ENCODE measurements around the gene THBS1.

THBS1 gene

GRCh38 chr15:39642011-39642640 is 61.2 kb downstream of the THBS1 start:
- Histone ChIP-seq H3K27me3 (replicated peaks; ENCODE audit: control insufficient read depth, insufficient read depth, low read length) (no peaks in the 10 kb centered on the region; the same call in none of the 2 replicates), H3K36me3 (ENCODE audit: control insufficient read depth, insufficient read depth, low read length) (no peaks in the 10 kb centered on the region), H3K4me3 (replicated peaks; ENCODE audit: low read depth, low read length) (no peak overlapping the region)
- TF ChIP-seq CTCF (IDR thresholded peaks at IDR 0.05; ENCODE audit: insufficient read depth, low read length, poor library complexity, severe bottlenecking) = no peak
- DNase-seq (ENCODE audit: extremely low read depth, insufficient read length) = no peak

GRCh38 chr15:39643727-39644126 is 62.8 kb downstream of the THBS1 start:
- Histone ChIP-seq H3K4me3 (replicated peaks; ENCODE audit: low read depth, low read length) (no peak overlapping the region), H3K27me3 (replicated peaks; ENCODE audit: control insufficient read depth, insufficient read depth, low read length) (no peaks in the 10 kb centered on the region; the same call in 1 of the 2 replicates), H3K36me3 (ENCODE audit: control insufficient read depth, insufficient read depth, low read length) (no peaks in the 10 kb centered on the region)
- DNase-seq (ENCODE audit: extremely low read depth, insufficient read length) = no peak
- no peak for TF ChIP-seq CTCF (IDR thresholded peaks at IDR 0.05; ENCODE audit: insufficient read depth, low read length, poor library complexity, severe bottlenecking)

- Histone ChIP-seq H3K4me3 (replicated peaks; ENCODE audit: low read depth, low read length) (no peak overlapping the region), H3K36me3 (ENCODE audit: control insufficient read depth, insufficient read depth, low read length) (no peaks in the 10 kb centered on the region), H3K27me3 (replicated peaks; ENCODE audit: control insufficient read depth, insufficient read depth, low read length) (no peaks in the 10 kb centered on the region; the same call in 1 of the 2 replicates)
- no peak for DNase-seq (ENCODE audit: extremely low read depth, insufficient read length)
- TF ChIP-seq CTCF (IDR thresholded peaks at IDR 0.05; ENCODE audit: insufficient read depth, low read length, poor library complexity, severe bottlenecking) = no peak
These were observed 63.3 kb downstream of the THBS1 start for GRCh38 chr15:39644136-39644535.

GRCh38 chr15:39645138-39645975 is 64.5 kb downstream of the THBS1 start:
- Histone ChIP-seq H3K36me3 (ENCODE audit: control insufficient read depth, insufficient read depth, low read length) (no peaks in the 10 kb centered on the region), H3K27me3 (replicated peaks; ENCODE audit: control insufficient read depth, insufficient read depth, low read length) (no peaks in the 10 kb centered on the region; the same call in 1 of the 2 replicates), H3K4me3 (replicated peaks; ENCODE audit: low read depth, low read length) (no peak overlapping the region)
- no peak for TF ChIP-seq CTCF (IDR thresholded peaks at IDR 0.05; ENCODE audit: insufficient read depth, low read length, poor library complexity, severe bottlenecking)
- DNase-seq (ENCODE audit: extremely low read depth, insufficient read length) = no peak

GRCh38 chr15:39645976-39646257 is 65.0 kb downstream of the THBS1 start:
- H3K36me3 ChIP-seq (ENCODE audit: control insufficient read depth, insufficient read depth, low read length) = no peaks in the 10 kb centered on the region
- no peak overlapping the region for H3K4me3 ChIP-seq (replicated peaks; ENCODE audit: low read depth, low read length)
- H3K27me3 ChIP-seq (replicated peaks; ENCODE audit: control insufficient read depth, insufficient read depth, low read length) = no peaks in the 10 kb centered on the region; the same call in 1 of the 2 replicates
- DNase-seq (ENCODE audit: extremely low read depth, insufficient read length) = no peak
- TF ChIP-seq CTCF (IDR thresholded peaks at IDR 0.05; ENCODE audit: insufficient read depth, low read length, poor library complexity, severe bottlenecking) = no peak

Measured in GM06990 (cell line).